ENCODE results near the gene HIVEP3.

Gene HIVEP3

GRCh38 chr1:41740630-41741239 is 178.0 kb downstream of the HIVEP3 start:
- CTCF ChIA-PET: interaction anchor here (1.4 to 5.1 kb wide), 4 partner anchors 9 to 17 kb away, joined by 3 to 31 read pairs (median 5); no protein-coding TSS in a partner anchor

DNA sequence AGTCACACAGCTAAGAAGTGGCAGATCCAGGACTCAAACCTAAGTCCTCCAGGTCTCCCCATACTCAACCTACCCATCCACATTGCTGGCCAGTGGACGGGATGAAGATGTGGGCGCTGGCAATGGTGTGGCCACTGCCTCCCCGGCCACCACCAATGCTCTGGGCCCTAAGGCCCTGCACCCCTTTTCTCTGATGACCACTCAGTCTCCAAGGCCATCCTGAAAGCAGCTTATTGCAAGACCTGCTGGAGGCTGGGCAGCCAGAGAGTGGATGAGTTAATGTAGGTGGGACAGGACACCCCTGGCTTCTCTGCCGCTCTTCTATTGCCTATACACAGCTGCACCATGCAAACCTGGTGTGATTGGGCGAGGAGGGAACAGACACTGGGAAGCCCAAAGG is 178.7 kb downstream of the HIVEP3 start:
- DNase-seq: no peak
- 83% methylated on average over 1 of the region's 5 CpGs for WGBS (ENCODE audit: insufficient coverage)
- H3K9me3 ChIP-seq (ENCODE audit: control extremely low read depth in 1 of 5, control insufficient read depth in 4 of 5, insufficient read depth in 2 of 5, low read depth in 1 of 5, low read length in 4 of 5): no peaks in the 10 kb centered on the region
- no peaks in the 10 kb centered on the region for H3K27me3 ChIP-seq (replicated peaks in 2 of 5; ENCODE audit: control insufficient read depth in 4 of 5, insufficient read depth in 5 of 5, low read length in 4 of 5)
- peaks cover 11 to 72% (median 59%) of the 10 kb centered on the region in 4 experiments for H3K4me1 ChIP-seq (ENCODE audit: control extremely low read depth in 1 of 4, control insufficient read depth in 4 of 4, insufficient read depth in 4 of 4, low read length in 3 of 4)
- CTCF ChIA-PET: interaction anchor here (1.3 to 5.1 kb wide), 3 partner anchors 10 to 434 kb away, joined by 3 to 31 read pairs (median 3); no protein-coding TSS in a partner anchor
- POLR2A ChIA-PET: interaction anchor here (2.2 kb wide), 1 partner anchor 11 kb away, joined by 8 read pairs; no protein-coding TSS in a partner anchor
- H3K4me3 ChIP-seq (ENCODE audit: control insufficient read depth in 1 of 7, extremely low read depth in 1 of 7, insufficient read depth in 4 of 7, low read depth in 2 of 7, low read length in 6 of 7): peak overlapping the region in 2 of 7 experiments; percentile 31 to 50
- H3K27ac ChIP-seq (ENCODE audit: insufficient read depth in 1 of 2, low read depth in 1 of 2, low read length in 2 of 2, poor library complexity in 1 of 2, severe bottlenecking in 2 of 2): no peak overlapping the region
- no peaks in the 10 kb centered on the region for H3K36me3 ChIP-seq (ENCODE audit: control insufficient read depth in 4 of 4, insufficient read depth in 4 of 4, low read length in 3 of 4)

More at GRCh38 chr1:41740630-41741239, 178.0 kb downstream of the HIVEP3 start:
- H3K4me3 ChIP-seq (ENCODE audit: control insufficient read depth in 1 of 7, extremely low read depth in 1 of 7, insufficient read depth in 4 of 7, low read depth in 2 of 7, low read length in 6 of 7): peak overlapping the region in 1 of 7 experiments; percentile 31
- no peaks in the 10 kb centered on the region for H3K9me3 ChIP-seq (ENCODE audit: control extremely low read depth in 1 of 5, control insufficient read depth in 4 of 5, insufficient read depth in 2 of 5, low read depth in 1 of 5, low read length in 4 of 5)
- peaks cover 11 to 66% (median 54%) of the 10 kb centered on the region in 4 experiments for H3K4me1 ChIP-seq (ENCODE audit: control extremely low read depth in 1 of 4, control insufficient read depth in 4 of 4, insufficient read depth in 4 of 4, low read length in 3 of 4)
- peak in 2 of 3 donors; percentile 35 to 48 for DNase-seq
- H3K36me3 ChIP-seq (ENCODE audit: control insufficient read depth in 4 of 4, insufficient read depth in 4 of 4, low read length in 3 of 4): no peaks in the 10 kb centered on the region
- no peaks in the 10 kb centered on the region for H3K27me3 ChIP-seq (replicated peaks in 2 of 5; ENCODE audit: control insufficient read depth in 4 of 5, insufficient read depth in 5 of 5, low read length in 4 of 5)
- POLR2A ChIA-PET: interaction anchor here (0.9 kb wide), 1 partner anchor 27 kb away, joined by 3 read pairs; no protein-coding TSS in a partner anchor
- 0% methylated on average over 3 of the region's 5 CpGs for WGBS (ENCODE audit: insufficient coverage)
- peak overlapping the region in 1 of 2 experiments; percentile 39 for H3K27ac ChIP-seq (ENCODE audit: insufficient read depth in 1 of 2, low read depth in 1 of 2, low read length in 2 of 2, poor library complexity in 1 of 2, severe bottlenecking in 2 of 2)

GRCh38 chr1:41739061-41739955 is 179.4 kb downstream of the HIVEP3 start:
- ChIA-PET POLR2A (interaction anchor here (0.6 to 2.2 kb wide), 4 partner anchors 10 to 64 kb away, joined by 3 to 8 read pairs (median 6); no protein-coding TSS in a partner anchor), CTCF (interaction anchor here (0.8 to 5.1 kb wide), 8 partner anchors 10 to 435 kb away, joined by 3 to 31 read pairs (median 5); no protein-coding TSS in a partner anchor)
- H3K4me1 ChIP-seq (ENCODE audit: control extremely low read depth in 1 of 4, control insufficient read depth in 4 of 4, insufficient read depth in 4 of 4, low read length in 3 of 4): peaks cover 11 to 75% (median 60%) of the 10 kb centered on the region in 4 experiments
- no peaks in the 10 kb centered on the region for H3K36me3 ChIP-seq (ENCODE audit: control insufficient read depth in 4 of 4, insufficient read depth in 4 of 4, low read length in 3 of 4)
- no peaks in the 10 kb centered on the region for H3K27me3 ChIP-seq (replicated peaks in 2 of 5; ENCODE audit: control insufficient read depth in 4 of 5, insufficient read depth in 5 of 5, low read length in 4 of 5)
- 4% methylated on average over 19 of the region's 21 CpGs for WGBS (ENCODE audit: insufficient coverage)
- H3K4me3 ChIP-seq (ENCODE audit: control insufficient read depth in 1 of 7, extremely low read depth in 1 of 7, insufficient read depth in 4 of 7, low read depth in 2 of 7, low read length in 6 of 7): peak overlapping the region in 6 of 7 experiments; percentile 29 to 67 (median 56)
- H3K9me3 ChIP-seq (ENCODE audit: control extremely low read depth in 1 of 5, control insufficient read depth in 4 of 5, insufficient read depth in 2 of 5, low read depth in 1 of 5, low read length in 4 of 5): no peaks in the 10 kb centered on the region
- peak overlapping the region; percentile 67 to 82 for H3K27ac ChIP-seq (ENCODE audit: insufficient read depth in 1 of 2, low read depth in 1 of 2, low read length in 2 of 2, poor library complexity in 1 of 2, severe bottlenecking in 2 of 2)
- peak; percentile 88 to 98 (median 98) for DNase-seq

GRCh38 chr1:41738475-41738874 is 180.2 kb downstream of the HIVEP3 start:
- ChIA-PET CTCF (interaction anchor here (0.7 to 5.1 kb wide), 7 partner anchors 10 to 51 kb away, joined by 3 to 31 read pairs (median 6); no protein-coding TSS in a partner anchor), POLR2A (interaction anchor here (1.0 to 2.2 kb wide), 4 partner anchors 10 to 64 kb away, joined by 3 to 8 read pairs (median 6); no protein-coding TSS in a partner anchor)
- DNase-seq: no peak
- peak overlapping the region; percentile 55 to 82 for H3K27ac ChIP-seq (ENCODE audit: insufficient read depth in 1 of 2, low read depth in 1 of 2, low read length in 2 of 2, poor library complexity in 1 of 2, severe bottlenecking in 2 of 2)
- H3K4me3 ChIP-seq (ENCODE audit: control insufficient read depth in 1 of 7, extremely low read depth in 1 of 7, insufficient read depth in 4 of 7, low read depth in 2 of 7, low read length in 6 of 7): peak overlapping the region in 6 of 7 experiments; percentile 29 to 67 (median 56)
- no peaks in the 10 kb centered on the region for H3K9me3 ChIP-seq (ENCODE audit: control extremely low read depth in 1 of 5, control insufficient read depth in 4 of 5, insufficient read depth in 2 of 5, low read depth in 1 of 5, low read length in 4 of 5)
- H3K4me1 ChIP-seq (ENCODE audit: control extremely low read depth in 1 of 4, control insufficient read depth in 4 of 4, insufficient read depth in 4 of 4, low read length in 3 of 4): peaks cover 11 to 83% (median 64%) of the 10 kb centered on the region in 4 experiments
- 100% methylated on average over 2 of the region's 2 CpGs for WGBS (ENCODE audit: insufficient coverage)
- H3K27me3 ChIP-seq (replicated peaks in 2 of 5; ENCODE audit: control insufficient read depth in 4 of 5, insufficient read depth in 5 of 5, low read length in 4 of 5): no peaks in the 10 kb centered on the region
- H3K36me3 ChIP-seq (ENCODE audit: control insufficient read depth in 4 of 4, insufficient read depth in 4 of 4, low read length in 3 of 4): no peaks in the 10 kb centered on the region

GRCh38 chr1:41738006-41738405 is 180.7 kb downstream of the HIVEP3 start:
- no peaks in the 10 kb centered on the region for H3K27me3 ChIP-seq (replicated peaks in 2 of 5; ENCODE audit: control insufficient read depth in 4 of 5, insufficient read depth in 5 of 5, low read length in 4 of 5)
- no peak overlapping the region for H3K4me3 ChIP-seq (ENCODE audit: control insufficient read depth in 1 of 7, extremely low read depth in 1 of 7, insufficient read depth in 4 of 7, low read depth in 2 of 7, low read length in 6 of 7)
- H3K9me3 ChIP-seq (ENCODE audit: control extremely low read depth in 1 of 5, control insufficient read depth in 4 of 5, insufficient read depth in 2 of 5, low read depth in 1 of 5, low read length in 4 of 5): no peaks in the 10 kb centered on the region
- ChIA-PET CTCF (interaction anchor here (0.7 to 5.1 kb wide), 5 partner anchors 10 to 51 kb away, joined by 3 to 31 read pairs (median 6); no protein-coding TSS in a partner anchor), POLR2A (interaction anchor here (1.5 to 2.2 kb wide), 3 partner anchors 9 to 13 kb away, joined by 4 to 8 read pairs (median 8); no protein-coding TSS in a partner anchor)
- DNase-seq: no peak
- H3K4me1 ChIP-seq (ENCODE audit: control extremely low read depth in 1 of 4, control insufficient read depth in 4 of 4, insufficient read depth in 4 of 4, low read length in 3 of 4): peaks cover 11 to 84% (median 66%) of the 10 kb centered on the region in 4 experiments
- no peak overlapping the region for H3K27ac ChIP-seq (ENCODE audit: insufficient read depth in 1 of 2, low read depth in 1 of 2, low read length in 2 of 2, poor library complexity in 1 of 2, severe bottlenecking in 2 of 2)
- no peaks in the 10 kb centered on the region for H3K36me3 ChIP-seq (ENCODE audit: control insufficient read depth in 4 of 4, insufficient read depth in 4 of 4, low read length in 3 of 4)
- 100% methylated on average over 6 of the region's 9 CpGs for WGBS (ENCODE audit: insufficient coverage)

GRCh38 chr1:41735631-41736260 is 183.0 kb downstream of the HIVEP3 start:
- DNase-seq: no peak
- Histone ChIP-seq H3K9me3 (ENCODE audit: control extremely low read depth in 1 of 5, control insufficient read depth in 4 of 5, insufficient read depth in 2 of 5, low read depth in 1 of 5, low read length in 4 of 5) (peaks cover 0 to 4% (median 0%) of the 10 kb centered on the region in 5 experiments), H3K36me3 (ENCODE audit: control insufficient read depth in 4 of 4, insufficient read depth in 4 of 4, low read length in 3 of 4) (no peaks in the 10 kb centered on the region), H3K4me1 (ENCODE audit: control extremely low read depth in 1 of 4, control insufficient read depth in 4 of 4, insufficient read depth in 4 of 4, low read length in 3 of 4) (peaks cover 10 to 74% (median 56%) of the 10 kb centered on the region in 4 experiments), H3K4me3 (ENCODE audit: control insufficient read depth in 1 of 7, extremely low read depth in 1 of 7, insufficient read depth in 4 of 7, low read depth in 2 of 7, low read length in 6 of 7) (no peak overlapping the region), H3K27ac (ENCODE audit: insufficient read depth in 1 of 2, low read depth in 1 of 2, low read length in 2 of 2, poor library complexity in 1 of 2, severe bottlenecking in 2 of 2) (no peak overlapping the region), H3K27me3 (replicated peaks in 2 of 5; ENCODE audit: control insufficient read depth in 4 of 5, insufficient read depth in 5 of 5, low read length in 4 of 5) (no peaks in the 10 kb centered on the region)
- CTCF ChIA-PET: no interaction called here
- WGBS (ENCODE audit: insufficient coverage): 73% methylated on average over 10 of the region's 13 CpGs
- POLR2A ChIA-PET: no interaction called here

All from common myeloid progenitor, CD34-positive (primary cell).